K562 (cell line): ENCODE data around the gene VWA7. TPM values are rescaled to one million over a fixed set of nuclear protein-coding genes. Genes with fewer than 3 reads are reported as not detected.

Experiments used
- BRD9 ChIP-seq: fragments of 450-650 bp; IDR thresholded peaks from 2 replicates; pipeline ENCODE4 v1.6.1; 2018; ENCODE audit warnings: low read depth; ENCODE audit not compliant: partially characterized antibody
- CC2D1A ChIP-seq: fragments of 450-650 bp; IDR thresholded peaks from 2 replicates; pipeline ENCODE4 v1.6.1; 2017; ENCODE audit warnings: mild to moderate bottlenecking
- CHD1 ChIP-seq: fragments of 200-600 bp; sonication (generic); IDR thresholded peaks from one replicate; pipeline ENCODE4 v1.6.1; 2012; ENCODE audit warnings: mild to moderate bottlenecking, moderate library complexity, low read length, inconsistent platforms
- DNMT1 ChIP-seq: fragments of 450-650 bp; IDR thresholded peaks from 2 replicates; pipeline ENCODE4 v1.6.1; 2016; ENCODE audit warnings: antibody characterized with exemption, mild to moderate bottlenecking
- FOXK2 ChIP-seq, 2 experiments: fragments of 450-650 bp; IDR thresholded peaks in 1 of 2; conservative IDR thresholded peaks in 1 of 2; 2 replicates each; pipeline ENCODE4 v1.6.1; 2016; ENCODE audit warnings: low read depth in 2 of 2, mild to moderate bottlenecking in 1 of 2
- FOXM1 ChIP-seq, 2 experiments: fragments of 450-650 bp in 1 of 2; sonication (generic) in 1 of 2; formaldehyde crosslinking in 1 of 2; IDR thresholded peaks; 2 replicates each; pipeline versions ENCODE4 v1.6.1 to v1.9.0; 2017 to 2022; ENCODE audit warnings: low read depth in 2 of 2, mild to moderate bottlenecking in 2 of 2, missing genetic modification reagents in 1 of 2, moderate library complexity in 1 of 2
- GABPB1 ChIP-seq: sonication (generic); formaldehyde crosslinking; IDR thresholded peaks from 2 replicates; pipeline ENCODE4 v1.8.0; 2022; ENCODE audit warnings: mild to moderate bottlenecking, missing genetic modification reagents
- HDAC2 ChIP-seq: fragments of 450-650 bp; IDR thresholded peaks from 2 replicates; pipeline ENCODE4 v1.6.1; 2016; ENCODE audit warnings: mild to moderate bottlenecking
- HINFP ChIP-seq: fragments of 450-650 bp; conservative IDR thresholded peaks from 2 replicates; pipeline ENCODE4 v1.6.1; 2016; ENCODE audit warnings: missing genetic modification characterization, low read depth, mild to moderate bottlenecking, control low read depth, missing compliant biosample characterization
- KDM5B ChIP-seq: fragments of 200-600 bp; sonication (generic); IDR thresholded peaks from 2 replicates; pipeline ENCODE4 v1.6.1; 2012; ENCODE audit warnings: low read depth, mild to moderate bottlenecking, moderate library complexity, low read length, control low read depth, inconsistent platforms; ENCODE audit not compliant: insufficient replicate concordance
- MAZ ChIP-seq, 2 experiments: fragments of 450-650 bp in 1 of 2; sonication (generic) in 1 of 2; formaldehyde crosslinking; IDR thresholded peaks in 1 of 2; conservative IDR thresholded peaks in 1 of 2; 2 replicates each; pipeline versions ENCODE4 v1.4.0 to v1.5.0; 2020; ENCODE audit warnings: mild to moderate bottlenecking in 1 of 2, missing genetic modification reagents in 1 of 2
- MBD2 ChIP-seq: sonication (generic); IDR thresholded peaks from 2 replicates; pipeline ENCODE4 v1.6.1; 2016; ENCODE audit warnings: low read depth, borderline replicate concordance
- SRSF3 ChIP-seq: fragments of 200-400 bp; formaldehyde crosslinking; IDR thresholded peaks from 2 replicates; pipeline ENCODE4 v1.6.1; 2016; ENCODE audit warnings: mild to moderate bottlenecking, low read length, moderate library complexity; ENCODE audit not compliant: insufficient read depth
- STAG1 ChIP-seq: sonication (generic); formaldehyde crosslinking; IDR thresholded peaks from 2 replicates; pipeline ENCODE4 v1.5.0; 2020; ENCODE audit warnings: missing genetic modification reagents, borderline replicate concordance
- TBP ChIP-seq: optimal IDR thresholded peaks from 2 replicates; pipeline ENCODE3; 2011; ENCODE audit warnings: low read depth, low read length, improper control_type of control experiment
- THRB ChIP-seq: fragments of 450-650 bp; formaldehyde crosslinking; conservative IDR thresholded peaks from 2 replicates; pipeline ENCODE4 v1.4.0; 2022; ENCODE audit warnings: mild to moderate bottlenecking, missing genetic modification characterization
- ZNF12 ChIP-seq: sonication (generic); formaldehyde crosslinking; IDR thresholded peaks from 2 replicates; pipeline ENCODE4 v1.4.0; 2020; ENCODE audit warnings: mild to moderate bottlenecking, missing genetic modification reagents
- ZNF224 ChIP-seq: sonication (generic); formaldehyde crosslinking; IDR thresholded peaks from 2 replicates; pipeline ENCODE4 v1.8.0; 2022; ENCODE audit warnings: mild to moderate bottlenecking, missing genetic modification reagents
- ZNF324 ChIP-seq: fragments of 250-450 bp; sonication (Bioruptor Pico); IDR thresholded peaks from 2 replicates; pipeline ENCODE4 v1.4.0; 2020; ENCODE audit warnings: mild to moderate bottlenecking
- ZNF408 ChIP-seq: fragments of 250-450 bp; sonication (Bioruptor Pico); IDR thresholded peaks from 2 replicates; pipeline ENCODE4 v1.4.0; 2020; ENCODE audit warnings: low read depth, mild to moderate bottlenecking, moderate library complexity
- ZNF431 ChIP-seq: sonication (generic); formaldehyde crosslinking; IDR thresholded peaks from 2 replicates; pipeline ENCODE4 v1.8.0; 2022; ENCODE audit warnings: mild to moderate bottlenecking, missing genetic modification reagents
- ZNF740 ChIP-seq, 3 experiments: fragments of 200-800 bp in 1 of 3; sonication (Bioruptor generic) in 1 of 3; sonication (generic) in 1 of 3; formaldehyde crosslinking in 1 of 3; IDR thresholded peaks; 2 replicates each; pipeline versions ENCODE4 v1.6.1 to v1.8.0; 2016 to 2022; ENCODE audit warnings: mild to moderate bottlenecking in 2 of 3, missing compliant biosample characterization in 2 of 3, missing genetic modification characterization in 2 of 3, missing genetic modification reagents in 1 of 3
- polyA plus RNA-seq, 8 experiments: library from polyadenylated mRNA; depleted of rRNA in 4 of 8; stranded (reverse) in 5 of 8; unstranded in 3 of 8; fragments of >200 nt; fragmentation: Nextera tagmentation in 2 of 8; fragmentation: Illumina TruSeq in 1 of 8; extraction: Ambion mirVana in 2 of 8; extraction: Trizol in 1 of 8; gene quantifications; 2 replicates each; pipeline versions ENCODE4 v1.2.1 to v1.2.3, GENCODE V29; 2011 to 2014; ENCODE audit warnings: inconsistent platforms in 1 of 8, missing spikeins in 1 of 8
- total RNA-seq, 7 experiments: library from RNA; depleted of rRNA in 6 of 7; stranded (reverse); fragments of >200 nt in 6 of 7; fragmentation: Illumina TruSeq in 2 of 7; extraction: Trizol in 2 of 7; gene quantifications; 2 replicates each; pipeline versions ENCODE4 v1.2.1 to v1.2.3, GENCODE V29; 2011 to 2021; ENCODE audit warnings: low replicate concordance in 1 of 7

The VWA7 gene
- total and polyA plus RNA-seq, 9 of the 15 experiments (the other 6 are each of a cell fraction or from before 2014, with no cell fraction given): 0.18 to 2.9 (median 0.95) TPM

GRCh38 chr6:31794866-31795615 is 17.9 kb upstream of the VWA7 start (continued):
- peak; percentile 28 for TF ChIP-seq KDM5B
- TF ChIP-seq THRB (CRISPR knock-in tag): peak; percentile 46; the same call in 1 of the 2 replicates
- peak; percentile 1 for TF ChIP-seq TBP
- peak in 1 of 2 experiments; percentile 58; a peak in 2 of 4 replicates for TF ChIP-seq FOXK2 (conservative IDR thresholded peaks at IDR 0.05 in 1 of 2, IDR thresholded peaks at IDR 0.05 in 1 of 2; ENCODE audit: low read depth in 2 of 2)
- peak; percentile 22; the same call in 1 of the 2 replicates for TF ChIP-seq GABPB1 (CRISPR knock-in tag)
- 0 out of 2 replicates have a peak, but pooled peaks have one; percentile 56 for TF ChIP-seq ZNF224
- TF ChIP-seq SRSF3: peak; percentile 92
- TF ChIP-seq DNMT1: peak; percentile 25; the same call in 1 of the 2 replicates
- TF ChIP-seq FOXM1 (IDR thresholded peaks at IDR 0.05; ENCODE audit: low read depth): no peak
- TF ChIP-seq FOXM1 (CRISPR knock-in tag; IDR thresholded peaks at IDR 0.05; ENCODE audit: low read depth): peak; percentile 20; the same call in 1 of the 2 replicates
- TF ChIP-seq MBD2: no peak; the same call in 1 of the 2 replicates
- no peak for TF ChIP-seq CHD1
- peak in 1 of 2 experiments; percentile 7; a peak in 2 of 4 replicates for TF ChIP-seq MAZ (CRISPR knock-in tag; conservative IDR thresholded peaks at IDR 0.05 in 1 of 2, IDR thresholded peaks at IDR 0.05 in 1 of 2)
- no peak; the same call in 1 of the 2 replicates for TF ChIP-seq ZNF431 (CRISPR knock-in tag)
- TF ChIP-seq ZNF12 (CRISPR knock-in tag): peak; percentile 55; the same call in 1 of the 2 replicates
- peak; percentile 44 for TF ChIP-seq ZNF740 (CRISPR knock-in tag; IDR thresholded peaks at IDR 0.05)
- TF ChIP-seq ZNF740 (tag; IDR thresholded peaks at IDR 0.05): no peak
- TF ChIP-seq ZNF408 (CRISPR knock-in tag): 0 out of 2 replicates have a peak, but pooled peaks have one; percentile 5
- no peak for TF ChIP-seq STAG1
- peak; percentile 79 for TF ChIP-seq BRD9
- TF ChIP-seq HDAC2: peak; percentile 99
- TF ChIP-seq ZNF324 (CRISPR knock-in tag): peak; percentile 48; the same call in 1 of the 2 replicates
- TF ChIP-seq HINFP: no peak
- TF ChIP-seq CC2D1A: peak; percentile 17; the same call in 1 of the 2 replicates
